Fibroblast of skin of left quadriceps (primary cell): ENCODE results near the gene MAP4.
"Not testable (repeated sequence)": the region's sequence is repeated elsewhere in the genome, so short reads cannot be mapped to it uniquely, and the experiment has no call there.

Source experiments
- DNase-seq, 2 experiments: peaks; one replicate each; pipeline ENCODE4 v3.0.0-alpha.2; 2013; ENCODE audit warnings: low read depth in 2 of 2

Gene MAP4

GRCh38 chr3:48015431-48016180 is 610 bp downstream of the MAP4 start:
- peak in 1 of 2 experiments; percentile 14 for DNase-seq

DNA sequence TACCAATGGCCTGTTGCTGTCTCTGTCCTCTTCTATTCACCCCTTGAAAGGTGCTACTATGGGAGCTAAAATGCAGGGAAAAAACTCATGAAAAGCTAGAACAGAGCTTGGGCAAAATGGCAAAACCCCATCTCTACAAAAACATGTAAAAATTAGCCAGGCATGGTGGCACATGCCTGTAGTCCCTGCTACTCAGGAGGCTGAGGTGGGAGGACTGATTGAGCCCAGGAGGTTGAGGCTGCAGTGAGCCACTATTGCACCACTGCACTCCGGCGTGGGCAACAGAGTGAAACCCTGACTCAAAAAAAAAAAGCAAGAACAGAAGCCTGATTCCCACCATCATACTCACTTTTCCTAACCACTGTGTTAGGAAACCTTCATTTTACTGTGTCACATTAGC is 1.9 kb downstream of the MAP4 start:
- DNase-seq = no peak

DNA sequence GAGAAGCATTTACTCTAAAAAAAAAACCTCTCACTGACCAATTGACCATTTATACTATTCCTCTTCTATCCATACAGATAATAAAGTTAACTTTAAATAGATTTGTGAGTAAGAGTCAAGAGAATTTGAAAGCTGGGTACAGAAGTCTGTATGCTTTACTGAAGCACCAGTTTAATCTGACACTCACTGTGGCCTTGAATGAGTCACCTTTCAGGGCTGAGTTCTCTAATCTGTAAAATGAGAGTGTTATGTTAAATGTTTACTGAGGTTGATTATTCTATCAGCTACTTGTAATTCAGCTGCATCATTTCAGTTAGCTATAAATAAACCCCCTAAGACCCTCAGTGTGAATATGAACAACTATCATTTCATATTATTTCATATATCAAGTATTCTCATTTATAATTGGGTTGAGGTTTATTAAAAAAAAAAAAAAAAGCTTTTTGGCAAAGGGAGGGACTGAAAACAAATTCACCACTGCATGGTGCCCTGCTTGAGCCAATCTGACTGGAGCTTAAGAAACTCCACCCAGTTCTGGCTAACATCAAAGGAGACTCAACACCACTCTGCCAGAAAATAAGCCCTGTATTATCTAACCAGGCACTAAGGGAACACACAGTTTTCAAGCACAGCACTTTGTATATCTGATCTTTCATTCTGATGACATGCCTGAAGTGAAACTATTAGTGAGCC is 2.8 kb downstream of the MAP4 start:
- DNase-seq = peak; percentile 18 to 34

DNA sequence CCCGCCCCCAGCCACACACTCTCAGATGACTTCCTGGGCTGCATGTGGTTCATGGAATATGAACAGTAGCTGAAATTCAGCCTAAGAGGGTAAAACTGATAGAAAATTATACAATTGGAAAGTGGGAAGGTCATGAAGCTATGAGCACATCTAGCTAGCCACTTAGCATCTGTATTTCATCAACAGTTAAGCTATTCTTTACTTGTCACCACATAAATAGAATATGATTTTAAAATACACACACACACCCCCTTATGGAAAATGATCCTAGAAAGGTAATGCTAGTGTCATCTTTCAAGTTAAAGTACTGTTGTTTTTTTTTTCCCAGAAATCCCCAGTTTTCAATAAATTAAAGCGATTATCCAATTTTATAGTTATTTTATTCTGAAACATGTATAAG is 3.6 kb downstream of the MAP4 start:
- no peak for DNase-seq

GRCh38 chr3:48008066-48008465 is 8.2 kb downstream of the MAP4 start:
- DNase-seq = not testable (repeated sequence)

- DNase-seq = not testable (repeated sequence)
Observed at GRCh38 chr3:48007361-48007760, 8.9 kb downstream of the MAP4 start.

GRCh38 chr3:48006794-48007193 is 9.4 kb downstream of the MAP4 start:
- not testable (repeated sequence) for DNase-seq

DNA sequence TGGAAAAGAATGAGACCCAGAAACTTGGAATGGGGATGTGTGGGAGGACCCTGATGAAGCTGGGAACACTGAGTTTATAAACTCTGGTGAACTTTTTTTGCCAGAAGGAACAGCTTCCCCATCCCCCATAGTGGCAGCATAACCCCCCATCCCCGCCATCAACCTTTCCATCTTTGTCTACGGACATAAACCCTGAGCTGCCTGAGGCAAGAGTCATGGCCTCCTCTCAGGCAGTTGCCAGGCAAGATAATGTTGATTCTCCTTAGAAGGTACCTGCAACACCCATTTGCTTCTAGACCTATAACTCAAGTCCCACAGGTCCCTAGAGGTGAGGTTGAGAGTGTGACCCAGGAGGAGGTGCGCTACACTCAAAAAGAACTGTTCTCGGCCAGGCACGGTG is 11.5 kb downstream of the MAP4 start:
- DNase-seq = no peak

- no peak for DNase-seq
Observed at GRCh38 chr3:48002787-48003186, 13.4 kb downstream of the MAP4 start.

DNA sequence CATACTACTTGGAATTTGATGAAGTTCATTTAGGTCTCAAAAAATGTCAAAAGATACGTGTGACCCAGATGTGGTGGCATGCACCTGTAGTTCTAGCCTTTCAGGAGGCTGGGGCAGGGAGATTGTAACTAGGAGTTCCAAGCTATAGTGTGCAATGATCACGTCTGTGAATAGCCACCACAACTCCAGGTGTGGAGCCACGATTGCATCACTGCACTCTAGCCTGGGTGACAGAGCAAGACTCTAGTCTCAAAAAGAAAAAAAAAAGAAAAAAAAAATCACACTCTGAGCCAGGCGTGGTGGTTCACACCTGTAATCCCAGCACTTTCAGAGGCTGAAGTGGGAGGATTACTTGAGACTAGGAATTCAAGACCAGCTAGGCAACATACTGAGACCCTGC is 14.2 kb downstream of the MAP4 start:
- DNase-seq = no peak

DNA sequence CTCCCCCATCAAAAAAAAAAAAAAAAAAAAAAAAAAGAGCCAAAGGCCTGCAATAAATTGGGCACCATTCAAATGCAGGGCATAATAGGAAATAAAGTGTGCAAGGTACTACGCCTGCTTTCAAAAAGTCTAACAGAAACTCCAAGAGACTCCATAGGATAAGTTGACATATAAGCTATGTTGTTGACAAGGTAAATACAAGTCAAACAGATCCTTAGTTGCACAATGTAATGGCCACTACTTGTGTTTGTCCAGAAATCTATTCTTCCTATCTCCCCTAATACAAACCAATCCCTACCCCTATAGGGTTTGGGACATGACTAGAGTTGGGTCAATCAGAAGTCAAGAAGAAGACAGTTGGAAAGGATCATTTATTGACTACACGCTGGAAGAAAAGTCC is 16.0 kb downstream of the MAP4 start:
- no peak for DNase-seq

- no peak for DNase-seq
Observed at GRCh38 chr3:47996440-47996839, 19.8 kb downstream of the MAP4 start.

GRCh38 chr3:47994180-47994579 is 22.0 kb downstream of the MAP4 start:
- no peak for DNase-seq

- no peak for DNase-seq
Observed at GRCh38 chr3:47991341-47991740, 24.9 kb downstream of the MAP4 start.

GRCh38 chr3:47989981-47990440 is 26.2 kb downstream of the MAP4 start:
- DNase-seq = peak; percentile 79

GRCh38 chr3:47985381-47985780 is 30.8 kb downstream of the MAP4 start:
- DNase-seq = peak in 1 of 2 experiments; percentile 11

DNA sequence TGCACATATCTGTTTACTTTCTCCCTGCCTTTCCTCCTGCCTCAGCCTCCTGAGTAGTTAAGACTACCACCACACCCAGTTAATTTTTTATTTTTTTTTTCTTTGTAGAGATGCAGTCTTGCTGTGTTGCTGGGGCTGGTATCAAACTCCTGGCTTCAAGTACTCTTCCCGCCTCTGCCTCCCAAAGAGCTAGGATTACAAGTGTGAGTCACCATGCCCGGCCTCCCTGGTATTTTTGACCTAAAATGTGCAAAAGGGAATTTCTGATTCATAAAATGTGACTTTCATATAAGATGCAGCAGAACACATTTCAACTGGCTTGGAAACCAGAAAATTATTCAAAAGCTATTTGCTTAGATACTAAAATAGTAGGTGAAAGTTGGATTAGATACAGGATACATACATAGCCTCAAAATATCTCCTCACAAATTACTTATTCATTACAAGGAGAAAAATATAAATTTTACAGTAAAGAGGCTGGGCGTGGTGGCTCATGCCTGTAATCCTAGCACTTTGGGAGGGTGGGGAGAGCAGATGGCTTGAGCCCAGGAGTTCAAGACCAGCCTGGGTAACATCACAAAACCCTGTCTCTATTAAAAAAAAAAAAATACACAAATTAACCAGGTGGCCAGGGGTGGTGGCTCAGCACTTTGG is 32.0 kb downstream of the MAP4 start:
- peak; percentile 56 to 67 for DNase-seq

DNA sequence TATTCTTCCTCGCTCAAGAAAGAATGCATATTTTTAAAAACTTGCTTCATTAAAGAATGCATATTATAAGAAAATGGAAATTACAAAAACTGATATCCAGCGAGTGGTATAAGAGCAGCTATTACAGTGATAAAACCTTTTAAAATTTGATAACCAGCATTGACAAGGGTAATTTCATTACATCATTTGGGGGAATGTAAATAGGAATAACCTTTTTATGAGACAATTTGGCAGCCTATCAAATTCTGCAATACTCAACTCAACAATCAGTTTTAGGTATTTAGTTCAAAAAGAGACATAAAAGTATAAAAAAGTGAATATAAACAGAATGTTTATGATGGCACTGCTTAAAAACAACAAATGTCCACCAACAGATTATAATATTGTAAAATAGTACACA is 35.4 kb downstream of the MAP4 start:
- no peak for DNase-seq

DNA sequence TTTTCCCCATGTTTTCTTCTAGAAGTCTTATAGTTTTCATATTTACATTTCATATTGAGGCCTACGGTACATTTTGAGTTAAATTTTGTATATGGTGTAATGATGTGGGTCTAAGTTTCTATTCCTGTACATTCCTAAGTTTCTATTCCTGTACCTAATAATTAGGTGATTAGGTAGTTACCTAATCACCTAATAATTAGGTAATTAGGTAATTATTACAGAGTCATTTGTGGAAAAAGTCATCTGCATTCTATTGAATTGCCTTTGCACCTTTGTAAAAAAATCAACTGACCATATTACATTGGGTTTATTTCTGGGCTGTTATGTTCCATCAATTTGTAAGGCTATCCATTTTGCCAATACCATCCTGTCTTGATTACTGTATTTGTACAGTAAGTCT is 37.1 kb downstream of the MAP4 start:
- no peak for DNase-seq

DNA sequence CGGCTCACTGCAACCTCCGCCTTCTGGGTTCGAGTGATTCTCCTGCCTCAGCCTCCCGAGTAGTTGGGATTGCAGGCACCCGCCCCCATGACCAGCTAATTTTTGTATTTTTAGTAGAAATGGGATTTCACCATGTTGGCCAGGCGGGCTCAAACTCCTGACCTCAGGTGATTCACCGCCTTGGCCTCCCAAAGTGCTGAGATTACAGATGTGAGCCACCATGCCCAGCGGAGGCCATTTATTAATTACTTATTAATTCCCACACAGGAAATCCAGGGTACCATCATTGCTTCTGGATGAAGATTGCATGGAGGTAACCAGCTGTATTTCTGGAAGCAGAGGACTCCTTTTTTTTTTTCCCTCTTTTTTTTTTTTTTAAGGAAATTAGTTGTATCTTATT is 37.8 kb downstream of the MAP4 start:
- DNase-seq = no peak

DNA sequence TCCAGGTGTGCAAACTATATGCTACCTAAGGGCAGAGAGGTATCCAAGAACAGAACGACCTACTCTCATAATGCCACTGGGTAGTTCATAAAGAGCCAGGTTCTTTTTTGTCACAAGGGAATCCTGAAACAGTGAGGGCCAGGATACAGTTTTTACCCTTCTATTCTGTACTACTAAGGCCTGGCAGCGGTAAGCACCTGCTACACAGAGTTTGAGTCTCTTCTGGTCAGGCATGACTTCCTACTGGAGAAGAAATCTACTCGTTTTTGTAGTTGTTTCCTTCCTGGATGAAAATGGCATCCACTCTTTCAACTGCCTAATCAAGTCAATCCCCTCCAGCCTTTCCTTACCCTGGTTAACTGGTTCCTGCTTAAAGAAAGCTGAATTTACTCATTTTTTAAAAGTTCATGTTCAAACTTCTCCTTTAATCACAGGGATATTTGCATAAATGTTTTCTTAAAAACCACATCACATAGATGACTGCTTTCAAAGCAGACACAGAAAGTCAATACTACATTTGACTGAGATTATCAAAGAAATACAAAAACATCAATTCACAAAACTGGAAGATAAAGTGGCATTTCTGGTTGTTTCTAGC is 40.0 kb downstream of the MAP4 start:
- no peak for DNase-seq

DNA sequence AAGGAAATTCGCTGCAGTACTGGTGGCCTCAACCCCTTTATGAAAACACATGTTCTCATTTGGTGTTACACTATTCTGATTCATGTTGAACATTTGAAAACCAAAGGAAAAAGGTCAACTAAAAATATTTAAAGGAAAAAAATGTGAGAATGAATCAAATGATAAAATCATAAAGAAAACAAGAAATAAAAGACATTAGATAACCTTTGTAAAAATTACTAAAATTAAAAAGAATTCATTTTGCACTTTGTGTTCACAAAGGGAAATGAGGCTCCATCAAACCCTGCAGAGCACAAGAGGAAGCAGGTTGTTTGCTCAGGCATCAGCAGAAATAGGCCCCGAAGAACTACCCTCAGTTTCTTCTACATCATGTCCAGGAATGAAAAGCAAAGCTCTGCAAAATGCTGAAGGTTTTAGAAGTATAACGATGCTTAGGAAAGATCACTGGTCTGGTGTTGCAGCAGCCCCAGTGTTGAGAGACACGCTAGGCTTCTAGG is 41.2 kb downstream of the MAP4 start:
- DNase-seq = no peak
